Measurements from ENCODE around the gene TCP10L. TPM values are rescaled to one million over a fixed set of nuclear protein-coding genes. Genes with fewer than 3 reads are reported as not detected.

TCP10L gene
- total and polyA plus RNA-seq, 2 of the 8 experiments (the other 6 are each of a cell fraction or from before 2014, with no cell fraction given) = 0.45 to 0.99 TPM

- no peak for TF ChIP-seq CHD7 (IDR thresholded peaks at IDR 0.05; ENCODE audit: insufficient replicate concordance, low read length)
These were observed 38.3 kb downstream of the TCP10L start (continued) for GRCh38 chr21:32547018-32547417.

All from H1 (cell line).